ENCODE data around the gene GRIK4. TPM values are rescaled to one million over a fixed set of nuclear protein-coding genes. Genes with fewer than 3 reads are reported as not detected.

The GRIK4 gene
- total RNA-seq, 2 experiments from 2014 or later: not detected

DNA sequence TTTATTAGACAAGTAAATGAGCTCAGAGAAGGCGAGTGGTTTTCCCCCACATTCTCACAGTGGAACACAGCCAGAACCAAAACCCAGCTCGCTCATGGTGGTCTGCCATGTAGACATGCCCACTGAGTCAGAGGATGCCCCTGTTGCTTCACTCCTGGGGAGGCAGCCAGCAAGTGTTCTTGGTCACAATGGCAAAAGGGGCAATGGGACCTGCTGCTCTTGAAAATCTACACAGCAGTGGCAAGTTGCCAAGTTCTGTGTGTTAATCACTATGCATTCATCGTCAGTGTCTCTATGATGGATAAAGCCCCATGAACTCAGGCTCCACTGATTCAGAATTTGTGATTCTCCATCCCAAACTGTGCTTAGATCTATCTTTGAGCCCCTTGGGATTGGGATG lies 447.6 kb downstream of the GRIK4 start:
- H3K4me1 Mint-ChIP-seq (ENCODE audit: low read depth): peaks cover 11% of the 10 kb centered on the region
- intact Hi-C loops (cut with micrococcal nuclease): loop anchor here (10.0 kb wide), 1 partner anchor 444 kb away; the partner anchor contains the start of gene GRIK4

DNA sequence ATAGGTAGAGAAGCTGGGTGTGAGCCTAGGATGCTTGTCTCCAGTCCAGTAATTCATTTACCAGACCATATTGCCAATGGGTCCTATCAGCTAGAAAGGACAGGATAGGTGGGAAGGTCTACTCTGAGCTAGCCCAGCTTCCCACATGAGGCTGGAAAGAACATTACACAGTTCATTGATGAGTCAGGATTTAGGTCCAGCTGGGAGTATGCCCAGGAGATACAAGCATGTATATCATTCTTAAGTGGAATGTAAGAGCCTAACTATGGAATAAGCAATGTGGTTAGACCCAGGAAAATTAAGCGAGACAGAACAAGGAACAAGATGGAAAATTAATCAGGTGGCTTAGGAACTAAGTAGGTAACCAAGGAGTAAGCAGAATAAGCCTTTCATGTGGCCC lies 453.3 kb downstream of the GRIK4 start:
- ATAC-seq: no peak

More for the DNA sequence above, 447.6 kb downstream of the GRIK4 start:
- TF ChIP-seq, protein P1, sequence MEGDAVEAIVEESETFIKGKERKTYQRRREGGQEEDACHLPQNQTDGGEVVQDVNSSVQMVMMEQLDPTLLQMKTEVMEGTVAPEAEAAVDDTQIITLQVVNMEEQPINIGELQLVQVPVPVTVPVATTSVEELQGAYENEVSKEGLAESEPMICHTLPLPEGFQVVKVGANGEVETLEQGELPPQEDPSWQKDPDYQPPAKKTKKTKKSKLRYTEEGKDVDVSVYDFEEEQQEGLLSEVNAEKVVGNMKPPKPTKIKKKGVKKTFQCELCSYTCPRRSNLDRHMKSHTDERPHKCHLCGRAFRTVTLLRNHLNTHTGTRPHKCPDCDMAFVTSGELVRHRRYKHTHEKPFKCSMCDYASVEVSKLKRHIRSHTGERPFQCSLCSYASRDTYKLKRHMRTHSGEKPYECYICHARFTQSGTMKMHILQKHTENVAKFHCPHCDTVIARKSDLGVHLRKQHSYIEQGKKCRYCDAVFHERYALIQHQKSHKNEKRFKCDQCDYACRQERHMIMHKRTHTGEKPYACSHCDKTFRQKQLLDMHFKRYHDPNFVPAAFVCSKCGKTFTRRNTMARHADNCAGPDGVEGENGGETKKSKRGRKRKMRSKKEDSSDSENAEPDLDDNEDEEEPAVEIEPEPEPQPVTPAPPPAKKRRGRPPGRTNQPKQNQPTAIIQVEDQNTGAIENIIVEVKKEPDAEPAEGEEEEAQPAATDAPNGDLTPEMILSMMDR (IDR thresholded peaks at IDR 0.05): no peak
- Mint-ChIP-seq H3K4me3 (no peak overlapping the region), H3K9me3 (no peaks in the 10 kb centered on the region), H3K27me3 (peaks cover 4% of the 10 kb centered on the region), H3K27ac (no peak overlapping the region), H3K36me3 (ENCODE audit: low read depth) (no peaks in the 10 kb centered on the region)
- ATAC-seq (no peak), DNase-seq (no peak)
- ChIA-PET CTCF (no interaction called here), POLR2A (no interaction called here)

DNA sequence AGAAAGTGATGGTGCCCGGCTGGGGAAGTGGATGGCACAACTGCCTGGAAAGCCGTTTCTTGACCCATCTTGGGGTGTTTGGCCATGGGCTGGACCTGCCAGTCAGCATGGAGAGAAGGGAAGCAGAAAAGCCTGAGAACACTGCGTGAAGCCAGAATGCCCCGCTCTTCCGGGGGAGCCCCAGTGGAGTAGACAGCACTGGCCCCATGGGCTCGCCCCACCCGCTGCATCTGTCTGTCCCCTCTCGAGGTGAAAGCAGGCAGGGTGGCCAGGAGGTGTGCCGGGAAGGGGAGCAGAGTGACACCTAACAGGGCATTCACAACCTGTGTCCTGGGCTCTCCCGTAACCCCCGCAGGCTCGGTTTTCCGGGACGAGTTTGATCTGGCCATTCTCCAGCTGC lies 455.3 kb downstream of the GRIK4 start:
- Mint-ChIP-seq H3K9me3 (no peaks in the 10 kb centered on the region), H3K4me1 (ENCODE audit: low read depth) (no peaks in the 10 kb centered on the region), H3K36me3 (ENCODE audit: low read depth) (no peaks in the 10 kb centered on the region), H3K4me3 (no peak overlapping the region), H3K27ac (no peak overlapping the region), H3K27me3 (peaks cover 6% of the 10 kb centered on the region)
- ChIA-PET POLR2A (no interaction called here), CTCF (no interaction called here)
- intact Hi-C loops (cut with micrococcal nuclease): no loop called here
- DNase-seq (no peak), ATAC-seq (no peak)
- TF ChIP-seq, protein P1 (IDR thresholded peaks at IDR 0.05): no peak

More for the DNA sequence above, 453.3 kb downstream of the GRIK4 start:
- no peak for DNase-seq
- no peak overlapping the region for H3K4me3 Mint-ChIP-seq
- H3K36me3 Mint-ChIP-seq (ENCODE audit: low read depth): no peaks in the 10 kb centered on the region
- no peaks in the 10 kb centered on the region for H3K9me3 Mint-ChIP-seq
- ChIA-PET CTCF (interaction anchor here (1.3 kb wide), 1 partner anchor 30 kb away, joined by 4 read pairs; no protein-coding TSS in a partner anchor), POLR2A (no interaction called here)
- intact Hi-C loops (cut with micrococcal nuclease): no loop called here
- H3K27ac Mint-ChIP-seq: no peak overlapping the region
- H3K4me1 Mint-ChIP-seq (ENCODE audit: low read depth): no peaks in the 10 kb centered on the region
- H3K27me3 Mint-ChIP-seq: peaks cover 4% of the 10 kb centered on the region
- TF ChIP-seq, protein P1 (IDR thresholded peaks at IDR 0.05): no peak

DNA sequence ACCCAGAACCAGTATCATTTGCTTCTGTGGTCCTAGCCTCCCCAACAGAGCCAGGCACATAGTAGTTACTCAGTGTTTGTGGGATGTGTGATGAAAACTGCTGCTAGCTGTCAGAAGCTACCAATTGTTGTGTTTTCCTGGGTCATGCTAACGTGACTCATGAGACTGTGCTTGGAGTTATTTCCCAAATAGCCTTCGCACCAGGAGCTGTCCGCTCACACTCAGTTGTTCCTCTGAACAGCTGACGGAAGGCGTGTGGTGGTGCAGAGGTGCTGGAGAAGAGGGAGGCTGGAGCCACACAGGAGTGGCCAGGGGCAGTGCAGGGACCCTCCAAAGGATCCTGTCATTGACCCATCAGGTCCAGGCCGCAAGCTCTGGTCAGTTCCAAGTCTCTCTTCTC lies 458.4 kb downstream of the GRIK4 start:
- Mint-ChIP-seq H3K27ac (no peak overlapping the region), H3K4me1 (ENCODE audit: low read depth) (no peaks in the 10 kb centered on the region), H3K9me3 (no peaks in the 10 kb centered on the region), H3K27me3 (peaks cover 3% of the 10 kb centered on the region), H3K36me3 (ENCODE audit: low read depth) (no peaks in the 10 kb centered on the region), H3K4me3 (no peak overlapping the region)
- TF ChIP-seq, protein P1 (IDR thresholded peaks at IDR 0.05): no peak
- DNase-seq (no peak), ATAC-seq (no peak)
- ChIA-PET POLR2A (no interaction called here), CTCF (no interaction called here)
- intact Hi-C loops (cut with micrococcal nuclease): no loop called here

DNA sequence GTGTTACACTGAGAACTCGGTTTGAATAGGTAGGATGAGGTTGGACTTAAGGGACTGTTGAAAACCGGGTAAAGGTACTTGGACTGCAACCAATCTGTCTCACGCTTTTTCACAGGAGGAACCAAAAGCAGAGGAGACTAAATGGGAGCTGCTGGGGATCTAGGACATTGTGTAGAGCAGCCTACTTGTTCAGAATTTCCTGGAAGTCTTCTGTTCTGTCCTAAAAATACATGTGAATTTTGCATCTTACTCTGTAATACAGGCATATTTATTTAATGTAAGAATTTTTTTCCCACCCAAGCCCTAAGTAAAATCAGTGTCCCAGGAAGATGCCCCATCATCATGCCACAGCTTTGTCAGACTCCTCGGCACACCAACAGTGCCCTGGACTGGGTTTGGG lies 460.3 kb downstream of the GRIK4 start:
- no peaks in the 10 kb centered on the region for H3K4me1 Mint-ChIP-seq (ENCODE audit: low read depth)
- DNase-seq (no peak), ATAC-seq (no peak)
- peaks cover 8% of the 10 kb centered on the region for H3K27me3 Mint-ChIP-seq
- H3K9me3 Mint-ChIP-seq: no peaks in the 10 kb centered on the region
- intact Hi-C loops (cut with micrococcal nuclease): no loop called here
- H3K36me3 Mint-ChIP-seq (ENCODE audit: low read depth): no peaks in the 10 kb centered on the region
- TF ChIP-seq, protein P1 (IDR thresholded peaks at IDR 0.05): no peak
- POLR2A ChIA-PET: no interaction called here
- CTCF ChIA-PET: no interaction called here
- no peak overlapping the region for H3K4me3 Mint-ChIP-seq
- no peak overlapping the region for H3K27ac Mint-ChIP-seq
